ENCODE data around the gene HLA-DOA. TPM values are rescaled to one million over a fixed set of nuclear protein-coding genes. Genes with fewer than 3 reads are reported as not detected.

HLA-DOA gene
- total RNA-seq, 1 donor from 2014 or later = 1.4 TPM

GRCh38 chr6:32977272-32977952 is 32.0 kb downstream of the HLA-DOA start:
- ATAC-seq = no peak

GRCh38 chr6:32976334-32977069 is 32.9 kb downstream of the HLA-DOA start:
- ATAC-seq = no peak

GRCh38 chr6:32975886-32976285 is 33.5 kb downstream of the HLA-DOA start:
- no peak for ATAC-seq

GRCh38 chr6:32974541-32975308 is 34.7 kb downstream of the HLA-DOA start:
- no peak for ATAC-seq

GRCh38 chr6:32974016-32974333 is 35.4 kb downstream of the HLA-DOA start:
- no peak for ATAC-seq

- no peak for ATAC-seq
Measured at GRCh38 chr6:32973144-32974015, 36.0 kb downstream of the HLA-DOA start.

- no peak for ATAC-seq
Measured at GRCh38 chr6:32972353-32973143, 36.8 kb downstream of the HLA-DOA start.

- peak; percentile 73 for ATAC-seq
Measured at GRCh38 chr6:32971581-32972352, 37.6 kb downstream of the HLA-DOA start.

GRCh38 chr6:32971242-32971580 is 38.2 kb downstream of the HLA-DOA start:
- ATAC-seq = no peak

GRCh38 chr6:32970413-32971241 is 38.8 kb downstream of the HLA-DOA start:
- peak; percentile 30 for ATAC-seq

GRCh38 chr6:32969685-32970412 is 39.5 kb downstream of the HLA-DOA start:
- ATAC-seq = peak; percentile 16

GRCh38 chr6:32968867-32969684 is 40.3 kb downstream of the HLA-DOA start:
- peak; percentile 42 for ATAC-seq

- peak; percentile 72 for ATAC-seq
Measured at GRCh38 chr6:32968093-32968866, 41.1 kb downstream of the HLA-DOA start, which contains the start of gene BRD2. Gene BRD2, plus strand, starts transcription at chr6:32968594. Its CDS starts 4,305 bp downstream, at chr6:32972899.

- ATAC-seq = no peak
Measured at GRCh38 chr6:32967151-32968091, 42.0 kb downstream of the HLA-DOA start.

GRCh38 chr6:32964776-32965175 is 44.6 kb downstream of the HLA-DOA start:
- no peak for ATAC-seq

- no peak for ATAC-seq
Measured at GRCh38 chr6:32963866-32964265, 45.5 kb downstream of the HLA-DOA start.

All from esophagus mucosa (tissue), 1 donor.